Measurements from ENCODE around the gene APIP. TPM values are rescaled to one million over a fixed set of nuclear protein-coding genes. Genes with fewer than 3 reads are reported as not detected.

APIP gene
- total and polyA plus RNA-seq, 10 of the 15 experiments (the other 5 are each of a cell fraction or from before 2014, with no cell fraction given) = 26.8 to 87.1 (median 52.8) TPM

DNA sequence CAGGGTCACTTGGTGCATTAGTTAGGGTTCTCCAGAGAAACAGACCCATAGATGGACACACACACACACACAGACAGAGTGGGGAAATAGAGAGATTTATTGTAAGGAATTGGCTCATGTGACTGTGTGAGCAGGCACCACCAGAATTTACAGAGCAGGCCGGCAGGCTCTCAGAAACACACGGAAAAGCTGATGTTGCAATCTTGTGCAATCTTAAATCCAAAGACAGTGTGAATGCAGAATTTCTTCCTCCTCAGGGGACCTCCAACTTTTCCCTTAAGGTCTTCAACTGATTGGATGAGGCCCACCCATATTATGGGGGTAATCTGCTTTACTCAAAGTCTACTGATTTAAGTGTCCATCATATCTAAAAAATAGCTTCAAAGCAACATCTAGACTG, 49.8 kb downstream of the APIP start:
- SMC1A ChIA-PET (ENCODE audit: uncharacterized antibody, unreplicated experiment) = no interaction called here
- RAD21 ChIA-PET (ENCODE audit: unreplicated experiment) = no interaction called here
- 91% methylated on average over 2 of the region's 2 CpGs for WGBS (ENCODE audit: insufficient coverage, insufficient replicate concordance, low lambda C conversion rate, missing lambda C conversion rate)

More for the DNA sequence above, 49.8 kb downstream of the APIP start:
- DNase-seq (ENCODE audit: low read depth, low spot score) (no peak), ATAC-seq (no peak), FAIRE-seq (no peak)
- H2AFZ ChIP-seq (ENCODE audit: control insufficient read depth, low read depth, low read length) = no peak overlapping the region
- no peak overlapping the region for H3K27ac ChIP-seq (ENCODE audit: control insufficient read depth, insufficient read depth)
- no peak overlapping the region for H3K4me2 ChIP-seq (ENCODE audit: control insufficient read depth, insufficient read depth)
- no peak for TF ChIP-seq PAX8 (IDR thresholded peaks at IDR 0.05)
- TF ChIP-seq STAT3 (IDR thresholded peaks at IDR 0.05; ENCODE audit: low read depth, low read length) = no peak
- TF ChIP-seq, protein P1, sequence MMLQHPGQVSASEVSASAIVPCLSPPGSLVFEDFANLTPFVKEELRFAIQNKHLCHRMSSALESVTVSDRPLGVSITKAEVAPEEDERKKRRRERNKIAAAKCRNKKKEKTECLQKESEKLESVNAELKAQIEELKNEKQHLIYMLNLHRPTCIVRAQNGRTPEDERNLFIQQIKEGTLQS (IDR thresholded peaks at IDR 0.05; ENCODE audit: borderline replicate concordance, extremely low read depth, low read depth, low read length) = no peak
- TF ChIP-seq PML (IDR thresholded peaks at IDR 0.05; ENCODE audit: low read length) = no peak
- no peak for TF ChIP-seq KLF5 (IDR thresholded peaks at IDR 0.05; ENCODE audit: partially characterized antibody)
- TF ChIP-seq ZNF207 (IDR thresholded peaks at IDR 0.05; ENCODE audit: borderline replicate concordance) = no peak
- TF ChIP-seq, protein P2, sequence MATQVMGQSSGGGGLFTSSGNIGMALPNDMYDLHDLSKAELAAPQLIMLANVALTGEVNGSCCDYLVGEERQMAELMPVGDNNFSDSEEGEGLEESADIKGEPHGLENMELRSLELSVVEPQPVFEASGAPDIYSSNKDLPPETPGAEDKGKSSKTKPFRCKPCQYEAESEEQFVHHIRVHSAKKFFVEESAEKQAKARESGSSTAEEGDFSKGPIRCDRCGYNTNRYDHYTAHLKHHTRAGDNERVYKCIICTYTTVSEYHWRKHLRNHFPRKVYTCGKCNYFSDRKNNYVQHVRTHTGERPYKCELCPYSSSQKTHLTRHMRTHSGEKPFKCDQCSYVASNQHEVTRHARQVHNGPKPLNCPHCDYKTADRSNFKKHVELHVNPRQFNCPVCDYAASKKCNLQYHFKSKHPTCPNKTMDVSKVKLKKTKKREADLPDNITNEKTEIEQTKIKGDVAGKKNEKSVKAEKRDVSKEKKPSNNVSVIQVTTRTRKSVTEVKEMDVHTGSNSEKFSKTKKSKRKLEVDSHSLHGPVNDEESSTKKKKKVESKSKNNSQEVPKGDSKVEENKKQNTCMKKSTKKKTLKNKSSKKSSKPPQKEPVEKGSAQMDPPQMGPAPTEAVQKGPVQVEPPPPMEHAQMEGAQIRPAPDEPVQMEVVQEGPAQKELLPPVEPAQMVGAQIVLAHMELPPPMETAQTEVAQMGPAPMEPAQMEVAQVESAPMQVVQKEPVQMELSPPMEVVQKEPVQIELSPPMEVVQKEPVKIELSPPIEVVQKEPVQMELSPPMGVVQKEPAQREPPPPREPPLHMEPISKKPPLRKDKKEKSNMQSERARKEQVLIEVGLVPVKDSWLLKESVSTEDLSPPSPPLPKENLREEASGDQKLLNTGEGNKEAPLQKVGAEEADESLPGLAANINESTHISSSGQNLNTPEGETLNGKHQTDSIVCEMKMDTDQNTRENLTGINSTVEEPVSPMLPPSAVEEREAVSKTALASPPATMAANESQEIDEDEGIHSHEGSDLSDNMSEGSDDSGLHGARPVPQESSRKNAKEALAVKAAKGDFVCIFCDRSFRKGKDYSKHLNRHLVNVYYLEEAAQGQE (IDR thresholded peaks at IDR 0.05; ENCODE audit: low read depth, low read length) = no peak
- TF ChIP-seq SUZ12 (IDR thresholded peaks at IDR 0.05; ENCODE audit: unreplicated experiment) = no peak
- TF ChIP-seq MYC (IDR thresholded peaks at IDR 0.05; ENCODE audit: insufficient read depth, insufficient read length, insufficient replicate concordance, low read length, severe bottlenecking) = no peak
- no peak for TF ChIP-seq SPI1 (IDR thresholded peaks at IDR 0.05; ENCODE audit: borderline replicate concordance, insufficient read depth, low read depth, low read length)
- TF ChIP-seq SP1 (IDR thresholded peaks at IDR 0.05; ENCODE audit: low read depth, low read length) = no peak
- in situ Hi-C loops (cut with MboI) (no loop called here), intact Hi-C loops (cut with micrococcal nuclease; ENCODE audit: unreplicated experiment) (no loop called here)
- no peak overlapping the region for H3K4me3 ChIP-seq
- no TSS peak for BruUV-seq (replicated peaks)
- CTCF ChIA-PET = interaction anchor here (0.6 kb wide), 1 partner anchor 573 kb away, joined by 3 read pairs; no protein-coding TSS in a partner anchor
- H3K9me3 ChIP-seq (replicated peaks; ENCODE audit: control insufficient read depth, insufficient read depth, low read length) = no peaks in the 10 kb centered on the region
- H3K27me3 ChIP-seq (replicated peaks in 1 of 2; ENCODE audit: control insufficient read depth in 2 of 2, insufficient read depth in 2 of 2, low read length in 1 of 2) = no peaks in the 10 kb centered on the region; a peak in 2 of 4 replicates
- no peaks in the 10 kb centered on the region for H3K36me3 ChIP-seq (ENCODE audit: control insufficient read depth in 2 of 2, insufficient read depth in 2 of 2, low read length in 1 of 2)
- no peaks in the 10 kb centered on the region for H3K4me1 ChIP-seq (ENCODE audit: control insufficient read depth, insufficient read depth, low read length)
- POLR2A ChIA-PET = no interaction called here
- no peaks in the 10 kb centered on the region for H3K79me2 ChIP-seq (ENCODE audit: control insufficient read depth, insufficient read depth, low read length)
- H3K9ac ChIP-seq (ENCODE audit: control insufficient read depth, insufficient read depth, low read length) = no peak overlapping the region
- no peaks in the 10 kb centered on the region for H4K20me1 ChIP-seq (ENCODE audit: control insufficient read depth, insufficient read depth)
